HG03460 (cell line): ENCODE measurements around the gene KRTAP5-6.

ENCODE experiments used
- ATAC-seq: cut with Tn5 transposase; IDR thresholded peaks from one replicate; pipeline ENCODE4 v1.9.1; 2021; ENCODE audit not compliant: unreplicated experiment

The KRTAP5-6 gene

GRCh38 chr11:1732418-1733008, 35.5 kb downstream of the KRTAP5-6 start:
- no peak for ATAC-seq

- ATAC-seq = no peak
These were observed 36.2 kb downstream of the KRTAP5-6 start for GRCh38 chr11:1733009-1733715.

GRCh38 chr11:1733716-1734640, 37.0 kb downstream of the KRTAP5-6 start:
- no peak for ATAC-seq

- ATAC-seq = no peak
These were observed 37.7 kb downstream of the KRTAP5-6 start for GRCh38 chr11:1734641-1735081.

- ATAC-seq = no peak
These were observed 38.3 kb downstream of the KRTAP5-6 start for GRCh38 chr11:1735271-1735670.

- no peak for ATAC-seq
These were observed 39.5 kb downstream of the KRTAP5-6 start for GRCh38 chr11:1736447-1736992.

GRCh38 chr11:1737080-1737757, 40.2 kb downstream of the KRTAP5-6 start:
- no peak for ATAC-seq

GRCh38 chr11:1738380-1738779, 41.4 kb downstream of the KRTAP5-6 start:
- no peak for ATAC-seq

GRCh38 chr11:1739576-1739975, 42.6 kb downstream of the KRTAP5-6 start:
- ATAC-seq = no peak

GRCh38 chr11:1740786-1741530, 44.0 kb downstream of the KRTAP5-6 start:
- no peak for ATAC-seq

GRCh38 chr11:1741741-1742140, 44.7 kb downstream of the KRTAP5-6 start:
- no peak for ATAC-seq

GRCh38 chr11:1742371-1742770, 45.4 kb downstream of the KRTAP5-6 start:
- ATAC-seq = no peak

GRCh38 chr11:1742869-1743584, 46.0 kb downstream of the KRTAP5-6 start:
- no peak for ATAC-seq

- no peak for ATAC-seq
These were observed 46.7 kb downstream of the KRTAP5-6 start for GRCh38 chr11:1743585-1744136.

- ATAC-seq = no peak
These were observed 47.3 kb downstream of the KRTAP5-6 start for GRCh38 chr11:1744137-1744886.

- no peak for ATAC-seq
These were observed 48.1 kb downstream of the KRTAP5-6 start for GRCh38 chr11:1744891-1745700.

- no peak for ATAC-seq
These were observed 48.8 kb downstream of the KRTAP5-6 start for GRCh38 chr11:1745701-1746320.
